Retinal pigment epithelial cell (primary cell): ENCODE results near the gene TSPAN11.

Source experiments
- DNase-seq: peaks from one replicate; pipeline ENCODE4 v3.0.0-alpha.2; 2010; ENCODE audit warnings: low read depth
- H3K4me3 ChIP-seq: 2 replicates; pipeline ENCODE4 v1.5.1; 2011; ENCODE audit warnings: mild to moderate bottlenecking, low read length, control low read depth, moderate library complexity
- TF ChIP-seq, protein P1 (sequence below): conservative IDR thresholded peaks from 2 replicates; pipeline ENCODE4 v1.5.1; 2011; ENCODE audit warnings: low read depth, low read length, control low read depth, inconsistent platforms

TSPAN11 gene

GRCh38 chr12:30902001-30902400, 24.5 kb upstream of the TSPAN11 start:
- TF ChIP-seq, protein P1, sequence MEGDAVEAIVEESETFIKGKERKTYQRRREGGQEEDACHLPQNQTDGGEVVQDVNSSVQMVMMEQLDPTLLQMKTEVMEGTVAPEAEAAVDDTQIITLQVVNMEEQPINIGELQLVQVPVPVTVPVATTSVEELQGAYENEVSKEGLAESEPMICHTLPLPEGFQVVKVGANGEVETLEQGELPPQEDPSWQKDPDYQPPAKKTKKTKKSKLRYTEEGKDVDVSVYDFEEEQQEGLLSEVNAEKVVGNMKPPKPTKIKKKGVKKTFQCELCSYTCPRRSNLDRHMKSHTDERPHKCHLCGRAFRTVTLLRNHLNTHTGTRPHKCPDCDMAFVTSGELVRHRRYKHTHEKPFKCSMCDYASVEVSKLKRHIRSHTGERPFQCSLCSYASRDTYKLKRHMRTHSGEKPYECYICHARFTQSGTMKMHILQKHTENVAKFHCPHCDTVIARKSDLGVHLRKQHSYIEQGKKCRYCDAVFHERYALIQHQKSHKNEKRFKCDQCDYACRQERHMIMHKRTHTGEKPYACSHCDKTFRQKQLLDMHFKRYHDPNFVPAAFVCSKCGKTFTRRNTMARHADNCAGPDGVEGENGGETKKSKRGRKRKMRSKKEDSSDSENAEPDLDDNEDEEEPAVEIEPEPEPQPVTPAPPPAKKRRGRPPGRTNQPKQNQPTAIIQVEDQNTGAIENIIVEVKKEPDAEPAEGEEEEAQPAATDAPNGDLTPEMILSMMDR: no peak
- H3K4me3 ChIP-seq: no peak overlapping the region
- no peak for DNase-seq

DNA sequence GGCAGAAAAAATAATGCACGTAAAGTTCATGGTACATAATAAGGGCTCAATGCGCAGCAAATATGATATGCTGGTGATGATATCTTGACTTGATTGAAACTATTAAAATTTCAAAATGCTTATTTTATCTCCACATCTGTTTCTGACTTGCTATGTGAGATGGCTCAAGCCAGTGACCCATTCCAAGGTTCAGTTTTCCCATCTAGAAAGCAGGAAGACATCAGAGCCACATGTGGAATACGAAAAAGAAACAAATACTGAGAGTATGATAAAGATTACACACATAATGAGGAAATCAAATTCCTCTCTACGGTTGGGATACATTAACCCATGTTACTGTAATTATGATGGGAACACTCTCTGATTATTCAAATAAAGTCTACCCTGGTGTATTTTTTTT, 24.0 kb upstream of the TSPAN11 start:
- TF ChIP-seq, protein P1: no peak
- no peak for DNase-seq
- H3K4me3 ChIP-seq: no peak overlapping the region

DNA sequence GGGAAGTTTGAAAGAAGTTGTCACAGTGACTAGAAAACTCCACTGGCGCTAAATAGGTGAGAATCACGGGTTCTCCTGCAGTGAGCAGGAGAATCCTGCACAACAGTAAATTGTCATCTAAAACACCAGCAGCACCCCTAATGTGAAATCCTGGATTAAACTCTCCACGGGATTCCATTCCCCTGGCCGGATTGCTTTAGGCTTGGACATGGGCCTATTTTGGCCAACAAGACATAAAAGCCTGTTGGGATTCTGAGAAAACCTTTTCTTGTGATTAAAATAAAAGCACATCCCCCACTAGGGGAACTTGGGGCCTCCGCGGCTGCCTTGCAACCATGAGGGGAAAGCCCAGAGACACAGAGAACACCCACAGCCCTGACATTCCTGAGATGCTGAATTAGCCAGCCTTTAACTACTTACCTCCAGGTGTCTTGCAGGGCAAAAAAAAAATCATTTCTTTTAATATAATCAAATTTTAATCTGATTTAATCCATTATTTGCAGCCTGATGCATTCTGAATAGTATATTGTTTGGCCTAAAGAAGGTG, 21.0 kb upstream of the TSPAN11 start:
- TF ChIP-seq, protein P1: no peak
- H3K4me3 ChIP-seq: no peak overlapping the region
- no peak for DNase-seq

DNA sequence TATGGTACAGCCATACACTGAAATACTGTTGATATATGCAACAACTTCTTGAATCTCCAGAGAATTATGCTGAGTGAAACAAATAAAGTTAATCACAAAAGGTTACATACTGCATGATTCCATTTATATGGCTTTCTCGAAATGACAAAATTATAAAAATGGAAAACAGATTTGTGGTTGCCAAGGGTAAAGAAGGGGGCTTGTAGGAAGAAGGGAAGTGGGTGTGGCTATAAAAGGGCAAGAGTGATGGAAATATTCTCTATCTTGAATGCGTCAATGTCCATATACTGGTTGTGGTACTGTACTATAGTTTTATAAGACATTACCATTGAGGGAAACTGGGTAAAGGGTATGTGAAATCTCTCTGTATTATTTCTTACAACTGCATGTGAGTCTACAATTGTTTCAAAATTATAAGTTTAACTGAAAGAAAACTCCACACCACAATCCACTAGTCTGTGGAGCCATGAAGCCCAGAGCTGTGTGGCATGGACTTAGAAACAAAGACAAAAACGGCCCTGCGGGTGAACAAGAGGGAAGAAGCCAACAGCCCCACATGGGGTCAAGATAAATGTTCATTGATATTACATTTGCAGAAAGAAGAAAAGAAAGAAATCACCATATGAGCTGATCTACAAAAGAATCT, 18.3 kb upstream of the TSPAN11 start:
- no peak for DNase-seq
- no peak overlapping the region for H3K4me3 ChIP-seq
- TF ChIP-seq, protein P1: no peak

DNA sequence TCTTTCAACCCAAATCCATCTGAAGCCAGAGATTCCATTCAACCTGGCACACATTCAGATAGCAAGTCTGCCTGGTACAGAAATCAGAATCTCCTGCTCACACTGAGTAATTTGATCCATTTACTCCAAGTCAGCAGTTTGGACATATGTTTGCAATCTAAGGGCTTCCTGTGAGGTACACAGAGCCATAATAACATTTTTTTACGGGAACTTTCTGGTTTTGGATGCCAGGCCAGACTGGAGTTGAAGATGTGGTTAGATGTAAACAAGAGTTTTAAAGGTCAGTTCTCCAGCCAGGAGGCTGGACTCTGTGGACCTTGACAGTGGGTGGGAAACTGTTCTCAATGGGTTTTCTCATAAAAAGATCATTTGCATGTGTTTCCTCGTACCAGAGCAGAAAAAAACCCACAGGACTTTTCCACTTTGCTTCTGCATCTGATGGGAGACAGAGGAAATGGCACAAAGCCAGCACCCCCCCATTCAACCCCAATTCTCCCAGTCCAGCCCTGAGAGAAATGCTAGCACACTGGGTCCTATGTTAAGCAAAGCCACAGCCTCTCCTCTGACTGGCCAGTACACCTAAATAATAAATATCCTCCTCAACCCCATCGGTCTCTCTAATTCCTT, 17.7 kb upstream of the TSPAN11 start:
- no peak overlapping the region for H3K4me3 ChIP-seq
- TF ChIP-seq, protein P1: no peak
- peak; percentile 48 for DNase-seq

DNA sequence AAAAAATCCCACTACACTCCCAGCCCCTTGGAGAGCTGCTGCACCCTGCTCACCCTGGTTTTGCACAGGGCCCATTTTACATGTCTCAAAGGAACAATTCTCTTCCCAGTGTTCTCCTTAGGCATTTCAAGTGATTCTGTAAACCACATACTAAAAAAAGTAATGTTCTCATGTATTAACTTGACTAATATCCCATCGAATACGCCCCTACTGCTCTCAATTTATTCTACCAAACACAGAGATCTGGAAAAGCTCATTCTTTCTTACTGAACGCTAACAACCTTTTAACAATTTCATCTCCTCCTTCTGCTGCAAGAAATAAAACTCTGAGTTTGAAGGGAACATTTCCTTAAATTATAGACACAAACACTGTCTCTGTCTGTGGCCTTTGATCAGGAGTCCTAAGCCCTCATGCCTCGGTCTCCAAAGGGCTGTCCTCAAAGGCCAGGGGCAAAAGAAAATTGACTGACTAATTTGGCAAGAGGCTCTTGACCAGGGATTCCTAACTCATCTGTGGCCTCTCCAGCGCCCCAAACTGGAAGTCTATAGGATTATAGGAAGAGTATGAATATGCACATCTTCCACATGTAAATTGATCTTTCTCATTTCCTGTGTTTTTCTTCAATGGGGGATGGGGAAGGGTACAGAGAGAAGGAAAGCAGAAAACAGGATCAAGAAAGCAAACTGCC, 17.1 kb upstream of the TSPAN11 start:
- no peak for DNase-seq
- TF ChIP-seq, protein P1: no peak
- H3K4me3 ChIP-seq: no peak overlapping the region

GRCh38 chr12:30910038-30910350, 16.6 kb upstream of the TSPAN11 start:
- TF ChIP-seq, protein P1: no peak
- DNase-seq: no peak
- no peak overlapping the region for H3K4me3 ChIP-seq
